ENCODE measurements around the gene LDOC1. TPM values are rescaled to one million over a fixed set of nuclear protein-coding genes. Genes with fewer than 3 reads are reported as not detected.

The LDOC1 gene
- total RNA-seq, 1 experiment from 2014 or later = 15.7 TPM

GRCh38 chrX:141127146-141127545 lies 49.8 kb downstream of the LDOC1 start:
- H3K9me3 ChIP-seq (replicated peaks) = no peaks in the 10 kb centered on the region
- no peak overlapping the region for H3K4me3 ChIP-seq
- no peaks in the 10 kb centered on the region for H3K36me3 ChIP-seq
- no peak overlapping the region for H3K27ac ChIP-seq
- DNase-seq = no peak
- H3K27me3 ChIP-seq = no peaks in the 10 kb centered on the region
- H3K4me1 ChIP-seq = no peaks in the 10 kb centered on the region

Other genes with a start within 250 kb of the LDOC1 start
- not detected in 2 replicates for gene SPANXB1, start 174.5 kb downstream of the LDOC1 start, total RNA-seq (2014; rRNA removed; shearing (Covaris generic))
- not detected in 2 replicates for gene SPANXC, start 65.4 kb upstream of the LDOC1 start, total RNA-seq (2014; rRNA removed; shearing (Covaris generic))

Data from SJCRH30 (cell line).